Vagina (tissue), 2 donors: ENCODE measurements around the gene C12orf57. TPM values are rescaled to one million over a fixed set of nuclear protein-coding genes. Genes with fewer than 3 reads are reported as not detected.

ENCODE experiments used
- DNase-seq, 2 donors: peaks; one replicate each; pipeline ENCODE4 v3.0.0-alpha.2; 2017; ENCODE audit errors: extremely low spot score in 2 of 2
- H3K27ac ChIP-seq: fragments of 200-600 bp; sonication (generic); one replicate; pipeline ENCODE4 v1.5.1; 2019
- H3K27me3 ChIP-seq: fragments of 200-600 bp; sonication (generic); one replicate; pipeline ENCODE4 v1.5.1; 2019
- H3K36me3 ChIP-seq, 2 donors: fragments of 200-600 bp; sonication (generic); one replicate each; pipeline ENCODE4 v1.5.1; 2017 to 2019
- H3K4me1 ChIP-seq: fragments of 200-600 bp; sonication (generic); one replicate; pipeline ENCODE4 v1.5.1; 2019
- H3K4me3 ChIP-seq, 2 donors: fragments of 200-600 bp; sonication (generic); 1 replicate in 1 of 2; 2 replicates in 1 of 2; pipeline ENCODE4 v1.5.1; 2016 to 2019
- H3K9me3 ChIP-seq: fragments of 200-600 bp; sonication (generic); one replicate; pipeline ENCODE4 v1.5.1; 2019
- CTCF ChIP-seq, 3 experiments: fragments of 450-650 bp in 2 of 3; fragments of 200-600 bp in 1 of 3; sonication (generic) in 1 of 3; IDR thresholded peaks; one replicate each; pipeline ENCODE4 v1.5.1; 2017 to 2019; ENCODE audit warnings: antibody characterized with exemption in 3 of 3, mild to moderate bottlenecking in 2 of 3, moderate library complexity in 2 of 3
- POLR2A ChIP-seq, 2 donors: fragments of 450-650 bp; IDR thresholded peaks; one replicate each; pipeline ENCODE4 v1.6.1; 2017; ENCODE audit warnings: antibody characterized with exemption in 2 of 2, mild to moderate bottlenecking in 2 of 2, moderate library complexity in 2 of 2
- POLR2AphosphoS5 ChIP-seq, 2 donors: sonication (generic); formaldehyde crosslinking; IDR thresholded peaks; one replicate each; pipeline ENCODE4 v1.9.0; 2017; ENCODE audit warnings: antibody characterized with exemption in 2 of 2, mild to moderate bottlenecking in 2 of 2, low read depth in 1 of 2; ENCODE audit not compliant: insufficient read depth in 1 of 2
- intact Hi-C: fragments of 100-400 bp; cut with DNase I; formaldehyde crosslinking; loops from one replicate; pipeline ENCODE4 v1.15.1; 2023
- total RNA-seq: library from RNA; depleted of rRNA; stranded (reverse); fragments of >200 nt; gene quantifications from one replicate; pipeline ENCODE4 v1.2.3, GENCODE V29; 2016

The C12orf57 gene
- total RNA-seq, 1 donor from 2014 or later, result 760 TPM

- intact Hi-C loops, result no loop called here
- peaks cover 17% of the 10 kb centered on the region for H3K4me1 ChIP-seq
- peak within 1 kb of the TSS; percentile 30 for H3K27ac ChIP-seq
- DNase-seq, result no peak
- no peaks in the 10 kb centered on the region for H3K9me3 ChIP-seq
- peak within 1 kb of the TSS; percentile 26 to 37 for H3K4me3 ChIP-seq
- TF ChIP-seq CTCF (IDR thresholded peaks at IDR 0.05) (no peak), POLR2A (IDR thresholded peaks at IDR 0.05) (no peak), POLR2AphosphoS5 (IDR thresholded peaks at IDR 0.05; ENCODE audit: insufficient read depth in 1 of 2, low read depth in 1 of 2) (no peak)
- H3K27me3 ChIP-seq, result no peaks in the 10 kb centered on the region
- H3K36me3 ChIP-seq, result no peaks in the 10 kb centered on the region
Measured at GRCh38 chr12:6950811-6951540, 7.2 kb downstream of the C12orf57 start, which contains the start of gene PTPN6. Gene PTPN6 (plus strand): TSS chr12:6951356. CDS start chr12:6951513, 157 bp downstream.

- Histone ChIP-seq H3K27me3 (no peaks in the 10 kb centered on the region), H3K4me3 (peak overlapping the region; percentile 26 to 37), H3K36me3 (no peaks in the 10 kb centered on the region), H3K27ac (peak overlapping the region; percentile 30), H3K9me3 (no peaks in the 10 kb centered on the region), H3K4me1 (peaks cover 11% of the 10 kb centered on the region)
- intact Hi-C loops, result no loop called here
- TF ChIP-seq POLR2A (IDR thresholded peaks at IDR 0.05) (no peak), CTCF (IDR thresholded peaks at IDR 0.05) (no peak), POLR2AphosphoS5 (IDR thresholded peaks at IDR 0.05; ENCODE audit: insufficient read depth in 1 of 2, low read depth in 1 of 2) (no peak)
- DNase-seq, result no peak
Measured at GRCh38 chr12:6951551-6952120, 7.8 kb downstream of the C12orf57 start.

- Histone ChIP-seq H3K36me3 (no peaks in the 10 kb centered on the region), H3K9me3 (no peaks in the 10 kb centered on the region), H3K27ac (peak overlapping the region; percentile 30), H3K4me1 (peaks cover 9% of the 10 kb centered on the region), H3K4me3 (peak overlapping the region; percentile 26 to 37), H3K27me3 (no peaks in the 10 kb centered on the region)
- no peak for TF ChIP-seq POLR2A (IDR thresholded peaks at IDR 0.05)
- no peak for DNase-seq
- intact Hi-C loops, result no loop called here
Measured at GRCh38 chr12:6952121-6952862, 8.5 kb downstream of the C12orf57 start.

GRCh38 chr12:6952863-6953441, 9.1 kb downstream of the C12orf57 start:
- no peaks in the 10 kb centered on the region for H3K9me3 ChIP-seq
- H3K27me3 ChIP-seq, result no peaks in the 10 kb centered on the region
- TF ChIP-seq POLR2AphosphoS5 (IDR thresholded peaks at IDR 0.05; ENCODE audit: insufficient read depth in 1 of 2, low read depth in 1 of 2) (no peak), CTCF (IDR thresholded peaks at IDR 0.05) (no peak), POLR2A (IDR thresholded peaks at IDR 0.05) (no peak)
- intact Hi-C loops, result no loop called here
- H3K36me3 ChIP-seq, result no peaks in the 10 kb centered on the region
- H3K4me1 ChIP-seq, result peaks cover 9% of the 10 kb centered on the region
- no peak for DNase-seq
- H3K27ac ChIP-seq, result peak overlapping the region; percentile 30
- peak overlapping the region; percentile 26 to 37 for H3K4me3 ChIP-seq
